H1 (cell line): ENCODE measurements around the gene FBXW5. TPM values are rescaled to one million over a fixed set of nuclear protein-coding genes. Genes with fewer than 3 reads are reported as not detected.

Source experiments
- CTCF ChIA-PET: fragments of 300-600 bp; sonication (Branson Sonifier 250); formaldehyde crosslinking; loops from one replicate; lab custom pipeline; 2021; ENCODE audit not compliant: partially characterized antibody; lab: Charles Lee
- POLR2A ChIA-PET: fragments of 300-600 bp; sonication (Branson Sonifier 250); formaldehyde crosslinking; loops from one replicate; lab custom pipeline; 2021; ENCODE audit warnings: inconsistent platforms; ENCODE audit not compliant: partially characterized antibody; lab: Charles Lee
- DNase-seq, 2 experiments: peaks; one replicate each; pipeline versions ENCODE4 v3.0.0 to v3.0.0-alpha.2; 2010 to 2022; ENCODE audit warnings: low spot score in 2 of 2, low read depth in 1 of 2, mixed read lengths in 1 of 2
- FAIRE-seq: peaks from 2 replicates; lab custom pipeline; 2011; peaks lifted over from hg19 to GRCh38; lab: Jason Lieb, UNC
- H2AFZ ChIP-seq: 2 replicates; pipeline ENCODE4 v1.8.1; 2012; ENCODE audit warnings: low read length, inconsistent platforms
- H2AK5ac ChIP-seq: 2 replicates; pipeline ENCODE4 v1.6.1; 2013; ENCODE audit warnings: low read depth, low read length
- H2BK120ac ChIP-seq: replicated peaks from 2 replicates; pipeline ENCODE3; 2013; ENCODE audit warnings: low read depth, low read length, inconsistent platforms
- H2BK12ac ChIP-seq: 2 replicates; pipeline ENCODE4 v1.6.1; 2013; ENCODE audit warnings: low read depth, low read length
- H2BK15ac ChIP-seq: 2 replicates; pipeline ENCODE4 v1.6.1; 2013; ENCODE audit warnings: low read length
- H2BK20ac ChIP-seq: 2 replicates; pipeline ENCODE4 v1.6.1; 2013; ENCODE audit warnings: low read length
- H2BK5ac ChIP-seq: 2 replicates; pipeline ENCODE4 v1.6.1; 2013; ENCODE audit warnings: low read depth, low read length
- H3K14ac ChIP-seq: 2 replicates; pipeline ENCODE4 v1.6.1; 2013; ENCODE audit warnings: inconsistent platforms; ENCODE audit not compliant: insufficient read length
- H3K18ac ChIP-seq: 2 replicates; pipeline ENCODE4 v1.6.1; 2013; ENCODE audit warnings: low read length; ENCODE audit errors: extremely low read depth
- H3K23ac ChIP-seq: 2 replicates; pipeline ENCODE4 v1.6.1; 2013; ENCODE audit warnings: inconsistent platforms; ENCODE audit not compliant: insufficient read length
- H3K23me2 ChIP-seq: 2 replicates; pipeline ENCODE4 v1.6.1; 2013; ENCODE audit warnings: low read depth, low read length
- H3K27ac ChIP-seq: 2 replicates; pipeline ENCODE4 v1.6.1; 2011; ENCODE audit warnings: low read depth, low read length, inconsistent platforms
- H3K27me3 ChIP-seq, 4 experiments: replicated peaks in 1 of 4; 1 replicate in 1 of 4; 2 replicates in 3 of 4; pipeline versions ENCODE4 v1.6.1 to v1.8.1; 2011 to 2013; ENCODE audit warnings: low read length in 3 of 4, mild to moderate bottlenecking in 3 of 4, inconsistent platforms in 2 of 4, mixed read lengths in 2 of 4, moderate library complexity in 1 of 4; ENCODE audit not compliant: control insufficient read depth in 3 of 4, insufficient read depth in 3 of 4; ENCODE audit errors: extremely low read depth in 1 of 4
- H3K36me3 ChIP-seq, 4 experiments: 2 replicates each; pipeline versions ENCODE4 v1.6.1 to v1.8.1; 2011 to 2013; ENCODE audit warnings: mild to moderate bottlenecking in 4 of 4, low read length in 3 of 4, moderate library complexity in 2 of 4, control low read depth in 1 of 4, inconsistent platforms in 1 of 4; ENCODE audit not compliant: insufficient read depth in 4 of 4, control insufficient read depth in 2 of 4
- H3K4ac ChIP-seq: replicated peaks from 2 replicates; pipeline ENCODE3; 2013; ENCODE audit warnings: low read length, low read depth, mixed read lengths, inconsistent platforms; ENCODE audit not compliant: insufficient read length
- H3K4me1 ChIP-seq, 4 experiments: replicated peaks in 1 of 4; 1 replicate in 1 of 4; 2 replicates in 3 of 4; pipeline versions ENCODE4 v1.6.1 to v1.8.1; 2011 to 2013; ENCODE audit warnings: low read length in 3 of 4, inconsistent platforms in 2 of 4, mixed read lengths in 1 of 4; ENCODE audit not compliant: insufficient read depth in 4 of 4, control insufficient read depth in 3 of 4
- H3K4me2 ChIP-seq, 2 experiments: 2 replicates each; pipeline versions ENCODE4 v1.6.1 to v1.8.1; 2011 to 2013; ENCODE audit warnings: low read depth in 2 of 2, low read length in 2 of 2, control low read depth in 1 of 2, inconsistent platforms in 1 of 2, mild to moderate bottlenecking in 1 of 2; ENCODE audit not compliant: insufficient read depth in 1 of 2
- H3K4me3 ChIP-seq, 4 experiments: fragments of 200-600, 300-600 bp in 1 of 4; sonication (generic), shearing (Covaris generic), sonication (Bioruptor Twin) in 1 of 4; 2 replicates each; pipeline versions ENCODE4 v1.5.1 to v1.8.1; 2011 to 2016; ENCODE audit warnings: low read length in 4 of 4, low read depth in 3 of 4, control low read depth in 2 of 4, inconsistent platforms in 2 of 4, mild to moderate bottlenecking in 2 of 4, mixed read lengths in 1 of 4, moderate library complexity in 1 of 4; ENCODE audit not compliant: insufficient read depth in 2 of 4; ENCODE audit errors: extremely low read depth in 1 of 4
- H3K56ac ChIP-seq: replicated peaks from 2 replicates; pipeline ENCODE3; 2013; ENCODE audit warnings: low read depth, mild to moderate bottlenecking, mixed read lengths, low read length, inconsistent platforms; ENCODE audit not compliant: insufficient read length
- H3K79me1 ChIP-seq: 2 replicates; pipeline ENCODE4 v1.6.1; 2013; ENCODE audit warnings: low read depth, low read length, control low read depth
- H3K79me2 ChIP-seq, 2 experiments: 2 replicates each; pipeline versions ENCODE4 v1.6.1 to v1.8.1; 2012 to 2013; ENCODE audit warnings: low read length in 2 of 2, mild to moderate bottlenecking in 2 of 2, inconsistent platforms in 1 of 2; ENCODE audit not compliant: insufficient read depth in 2 of 2, control insufficient read depth in 1 of 2
- H3K9ac ChIP-seq, 4 experiments: replicated peaks in 1 of 4; 1 replicate in 1 of 4; 2 replicates in 3 of 4; pipeline versions ENCODE4 v1.6.1 to v1.8.1; 2011 to 2013; ENCODE audit warnings: low read depth in 3 of 4, low read length in 3 of 4, control low read depth in 2 of 4, mild to moderate bottlenecking in 2 of 4, moderate library complexity in 2 of 4, inconsistent platforms in 1 of 4; ENCODE audit errors: extremely low read depth in 1 of 4
- H3K9me3 ChIP-seq, 2 experiments: 2 replicates each; pipeline versions ENCODE4 v1.6.1 to v1.8.1; 2012 to 2013; ENCODE audit warnings: mild to moderate bottlenecking in 2 of 2, moderate library complexity in 2 of 2, control low read depth in 1 of 2, inconsistent platforms in 1 of 2, low read depth in 1 of 2, low read length in 1 of 2, mixed read lengths in 1 of 2; ENCODE audit not compliant: insufficient read depth in 2 of 2
- H4K20me1 ChIP-seq, 2 experiments: replicated peaks in 1 of 2; 2 replicates each; pipeline versions ENCODE3 to v1.8.1; 2011 to 2013; ENCODE audit warnings: inconsistent platforms in 2 of 2, low read length in 2 of 2, mild to moderate bottlenecking in 1 of 2; ENCODE audit not compliant: insufficient read depth in 2 of 2, control insufficient read depth in 1 of 2
- H4K5ac ChIP-seq: 2 replicates; pipeline ENCODE4 v1.6.1; 2013; ENCODE audit warnings: low read length, low read depth, mixed read lengths, inconsistent platforms; ENCODE audit not compliant: insufficient read length
- H4K8ac ChIP-seq: 2 replicates; pipeline ENCODE4 v1.8.0; 2013; ENCODE audit warnings: mild to moderate bottlenecking, moderate library complexity, low read length, inconsistent platforms; ENCODE audit not compliant: insufficient read depth; ENCODE audit errors: extremely low read depth
- H4K91ac ChIP-seq: replicated peaks from 2 replicates; pipeline ENCODE3; 2013; ENCODE audit warnings: low read length, mixed read lengths, inconsistent platforms; ENCODE audit not compliant: insufficient read length
- BRCA1 ChIP-seq: IDR thresholded peaks from 2 replicates; pipeline ENCODE4 v1.6.1; 2012; ENCODE audit warnings: low read depth, low read length, improper control_type of control experiment
- CTBP2 ChIP-seq: IDR thresholded peaks from 2 replicates; pipeline ENCODE4 v1.7.0; 2011; ENCODE audit warnings: borderline replicate concordance, mild to moderate bottlenecking, moderate library complexity, mixed read lengths, low read length; ENCODE audit not compliant: insufficient read depth, insufficient read length
- POU5F1 ChIP-seq: IDR thresholded peaks from 2 replicates; pipeline ENCODE4 v1.6.1; 2011; ENCODE audit warnings: low read depth, mild to moderate bottlenecking, low read length, moderate library complexity
- SP1 ChIP-seq: IDR thresholded peaks from 2 replicates; pipeline ENCODE4 v1.6.1; 2011; ENCODE audit warnings: low read depth, low read length
- SP4 ChIP-seq: IDR thresholded peaks from 2 replicates; pipeline ENCODE4 v1.6.1; 2012; ENCODE audit warnings: low read length, inconsistent platforms
- WGBS, 2 experiments: shearing (Covaris generic) in 1 of 2; methylation state at CpG; one replicate each; pipeline versions ENCODE4 v1.1.6 to v1.1.7; 2013 to 2015; ENCODE audit warnings: low lambda C conversion rate in 2 of 2, mixed read lengths in 2 of 2, inconsistent platforms in 1 of 2, low coverage in 1 of 2, missing lambda C conversion rate in 1 of 2; ENCODE audit not compliant: insufficient replicate concordance in 2 of 2, insufficient coverage in 1 of 2, insufficient read length in 1 of 2; ENCODE audit errors: extremely low coverage in 1 of 2, missing lambda C conversion rate in 1 of 2; 5-methylcytosine and 5-hydroxymethylcytosine counted together
- polyA plus RNA-seq, 7 experiments: library from polyadenylated mRNA; depleted of rRNA in 3 of 7; stranded (reverse) in 5 of 7; unstranded in 2 of 7; fragments of >200 nt in 5 of 7; fragments of 200-250 nt in 2 of 7; gene quantifications; 1 replicate in 5 of 7; 2 replicates in 1 of 7; 4 replicates in 1 of 7; pipeline versions ENCODE4 v1.2.1 to v1.2.3, GENCODE V29; 2011 to 2013; ENCODE audit warnings: missing spikeins in 2 of 7, mixed read lengths in 2 of 7
- total RNA-seq: library from RNA; stranded (reverse); fragmentation: NEBNext Ultra II Directional; extraction: Animal tissue kit (Norgen Biotek cat#: 25700); gene quantifications from 2 replicates; pipeline ENCODE4 v1.2.1, GENCODE V29; 2021

The FBXW5 gene
- total and polyA plus RNA-seq, 2 of the 8 experiments (the other 6 are each of a cell fraction or from before 2014, with no cell fraction given) = 49.0 to 71.0 TPM

GRCh38 chr9:136947028-136947891 lies 2.7 kb upstream of the FBXW5 start:
- H3K14ac ChIP-seq = no peak overlapping the region
- ChIA-PET CTCF (interaction anchor here (0.6 to 4.4 kb wide), 52 partner anchors 8 to 496 kb away, joined by 3 to 63 read pairs (median 5); partner anchors contain the start of genes ABCA2, AJM1, CLIC3 and FUT7), POLR2A (interaction anchor here (1.0 to 1.3 kb wide), 5 partner anchors 35 to 222 kb away, joined by 3 to 5 read pairs (median 3); no protein-coding TSS in a partner anchor)
- TF ChIP-seq BRCA1 = no peak
- no peak for TF ChIP-seq SP4
- no peak for TF ChIP-seq POU5F1
- no peak for TF ChIP-seq SP1
- no peak for TF ChIP-seq CTBP2
- no peak overlapping the region for H4K91ac ChIP-seq
- 0 out of 2 replicates have a peak overlapping the region, but pooled peaks have one; percentile 81 for H2BK15ac ChIP-seq
- H2BK20ac ChIP-seq = no peak overlapping the region
- H3K27ac ChIP-seq = no peak overlapping the region
- no peak overlapping the region for H2AK5ac ChIP-seq
- H3K36me3 ChIP-seq = peaks cover 0 to 8% (median 2%) of the 10 kb centered on the region in 4 experiments; a peak in 4 of 8 replicates
- H3K4me2 ChIP-seq = no peak overlapping the region
- WGBS, 2 experiments = 89% methylated on average over 22 of the region's 26 CpGs; no CpG with 5 or more reads in 1 of the 2 experiments
- no peak overlapping the region for H4K5ac ChIP-seq
- H3K4me3 ChIP-seq = no peak overlapping the region
- no peak overlapping the region for H2AFZ ChIP-seq
- H3K79me2 ChIP-seq = peaks cover 0 to 3% of the 10 kb centered on the region in 2 experiments; a peak in 1 of 4 replicates
- FAIRE-seq (no peak), DNase-seq (no peak)
- no peaks in the 10 kb centered on the region for H3K79me1 ChIP-seq
- H4K20me1 ChIP-seq = peaks cover 5 to 10% of the 10 kb centered on the region in 2 experiments
- H3K18ac ChIP-seq = no peak overlapping the region; the same call in 1 of the 2 replicates
- no peak overlapping the region for H3K9ac ChIP-seq
- H3K27me3 ChIP-seq = no peaks in the 10 kb centered on the region
- H3K23me2 ChIP-seq = peaks cover 8% of the 10 kb centered on the region; the same call in 1 of the 2 replicates
- H4K8ac ChIP-seq = peak overlapping the region; percentile 75
- peak overlapping the region; percentile 68; the same call in 1 of the 2 replicates for H2BK12ac ChIP-seq
- peak overlapping the region; percentile 93 for H3K4ac ChIP-seq
- H3K4me1 ChIP-seq = peaks cover 0 to 25% (median 17%) of the 10 kb centered on the region in 4 experiments; a peak in 5 of 7 replicates
- no peak overlapping the region for H3K23ac ChIP-seq
- no peak overlapping the region for H3K56ac ChIP-seq
- no peaks in the 10 kb centered on the region for H3K9me3 ChIP-seq
- no peak overlapping the region for H2BK120ac ChIP-seq
- H2BK5ac ChIP-seq = peak overlapping the region; percentile 78; the same call in 1 of the 2 replicates
